HG02943 (cell line): ENCODE data around the gene SLC14A1.

Experiments used
- ATAC-seq: cut with Tn5 transposase; IDR thresholded peaks from one replicate; pipeline ENCODE4 v1.9.1; 2021; ENCODE audit warnings: mild to moderate bottlenecking, low read depth, moderate library complexity; ENCODE audit not compliant: unreplicated experiment

The SLC14A1 gene

GRCh38 chr18:45723567-45724355 is at the start of gene SLC14A1:
Gene SLC14A1, plus strand, starts transcription at chr18:45724181. Its CDS starts 6,140 bp downstream, at chr18:45730321.
- no peak for ATAC-seq

- no peak for ATAC-seq
These were observed 46.6 kb upstream of the SLC14A1 start for GRCh38 chr18:45677276-45677807.

GRCh38 chr18:45678441-45678840 is 45.5 kb upstream of the SLC14A1 start:
- ATAC-seq: no peak

GRCh38 chr18:45678850-45679249 is 45.1 kb upstream of the SLC14A1 start:
- ATAC-seq: no peak

GRCh38 chr18:45680066-45680690 is 43.8 kb upstream of the SLC14A1 start:
- ATAC-seq: no peak

- no peak for ATAC-seq
These were observed 41.8 kb upstream of the SLC14A1 start for GRCh38 chr18:45682181-45682580.

- no peak for ATAC-seq
These were observed 39.5 kb upstream of the SLC14A1 start for GRCh38 chr18:45684341-45685115.

GRCh38 chr18:45686891-45687611 is 36.9 kb upstream of the SLC14A1 start:
- peak; percentile 87 for ATAC-seq

GRCh38 chr18:45687621-45688020 is 36.4 kb upstream of the SLC14A1 start:
- ATAC-seq: peak; percentile 38

GRCh38 chr18:45688113-45688512 is 35.9 kb upstream of the SLC14A1 start:
- no peak for ATAC-seq

- no peak for ATAC-seq
These were observed 35.1 kb upstream of the SLC14A1 start for GRCh38 chr18:45688833-45689232.

- no peak for ATAC-seq
These were observed 34.6 kb upstream of the SLC14A1 start for GRCh38 chr18:45689396-45689795.

- no peak for ATAC-seq
These were observed 32.8 kb upstream of the SLC14A1 start for GRCh38 chr18:45690975-45691815.

GRCh38 chr18:45691816-45692179 is 32.2 kb upstream of the SLC14A1 start:
- no peak for ATAC-seq

- no peak for ATAC-seq
These were observed 21.2 kb upstream of the SLC14A1 start for GRCh38 chr18:45702708-45703265.

GRCh38 chr18:45708831-45709230 is 15.2 kb upstream of the SLC14A1 start:
- no peak for ATAC-seq

- ATAC-seq: no peak
These were observed 11.9 kb upstream of the SLC14A1 start for GRCh38 chr18:45712061-45712460.

GRCh38 chr18:45713239-45713638 is 10.7 kb upstream of the SLC14A1 start:
- no peak for ATAC-seq

- no peak for ATAC-seq
These were observed 8.7 kb upstream of the SLC14A1 start for GRCh38 chr18:45715212-45715780.
